ENCODE measurements around the gene PAPOLA.
A peak's percentile ranks its signal among the peaks of the same experiment; 100 is the strongest.

PAPOLA gene

GRCh38 chr14:96507723-96508122, 5.5 kb downstream of the PAPOLA start:
- H3K4me2 ChIP-seq (ENCODE audit: low read length), result no peak overlapping the region
- no peaks in the 10 kb centered on the region for H3K9me3 ChIP-seq (ENCODE audit: insufficient read depth, low read length)
- H3K27ac ChIP-seq (ENCODE audit: low read length), result no peak overlapping the region
- H3K79me2 ChIP-seq (ENCODE audit: low read length), result peaks cover 100% of the 10 kb centered on the region
- H4K20me1 ChIP-seq (ENCODE audit: insufficient read depth, low read length), result peaks cover 96% of the 10 kb centered on the region
- no peak for TF ChIP-seq CTCF (IDR thresholded peaks at IDR 0.05; ENCODE audit: low read depth, low read length)
- no peak for TF ChIP-seq EZH2phosphoT487 (IDR thresholded peaks at IDR 0.05; ENCODE audit: low read depth)
- no peak overlapping the region for H3K4me3 ChIP-seq (ENCODE audit: low read length)
- no peak overlapping the region for H2AFZ ChIP-seq (ENCODE audit: low read depth, low read length)
- no peak overlapping the region for H3K9ac ChIP-seq (ENCODE audit: low read length)
- no peaks in the 10 kb centered on the region for H3K27me3 ChIP-seq (ENCODE audit: low read depth, low read length)
- H3K4me1 ChIP-seq (ENCODE audit: low read length), result peaks cover 48% of the 10 kb centered on the region
- H3K36me3 ChIP-seq (replicated peaks; ENCODE audit: low read depth, low read length), result peaks cover 12% of the 10 kb centered on the region

GRCh38 chr14:96508900-96509299, 6.7 kb downstream of the PAPOLA start:
- no peak overlapping the region for H3K4me3 ChIP-seq (ENCODE audit: low read length)
- H3K27me3 ChIP-seq (ENCODE audit: low read depth, low read length), result no peaks in the 10 kb centered on the region
- peaks cover 97% of the 10 kb centered on the region for H4K20me1 ChIP-seq (ENCODE audit: insufficient read depth, low read length)
- no peak overlapping the region for H3K4me2 ChIP-seq (ENCODE audit: low read length)
- peaks cover 51% of the 10 kb centered on the region for H3K4me1 ChIP-seq (ENCODE audit: low read length)
- no peak overlapping the region for H3K27ac ChIP-seq (ENCODE audit: low read length)
- H3K9ac ChIP-seq (ENCODE audit: low read length), result no peak overlapping the region
- H2AFZ ChIP-seq (ENCODE audit: low read depth, low read length), result no peak overlapping the region
- TF ChIP-seq EZH2phosphoT487 (IDR thresholded peaks at IDR 0.05; ENCODE audit: low read depth), result no peak
- no peak for TF ChIP-seq CTCF (IDR thresholded peaks at IDR 0.05; ENCODE audit: low read depth, low read length)
- H3K36me3 ChIP-seq (replicated peaks; ENCODE audit: low read depth, low read length), result peaks cover 12% of the 10 kb centered on the region
- H3K9me3 ChIP-seq (ENCODE audit: insufficient read depth, low read length), result no peaks in the 10 kb centered on the region
- peaks cover 100% of the 10 kb centered on the region for H3K79me2 ChIP-seq (ENCODE audit: low read length)

GRCh38 chr14:96509457-96510090, 7.4 kb downstream of the PAPOLA start:
- peaks cover 97% of the 10 kb centered on the region for H4K20me1 ChIP-seq (ENCODE audit: insufficient read depth, low read length)
- peak overlapping the region; percentile 42 for H3K4me2 ChIP-seq (ENCODE audit: low read length)

GRCh38 chr14:96511146-96511545, 9.0 kb downstream of the PAPOLA start:
- Histone ChIP-seq H3K79me2 (ENCODE audit: low read length) (peaks cover 100% of the 10 kb centered on the region), H3K4me3 (ENCODE audit: low read length) (no peak overlapping the region), H3K4me2 (ENCODE audit: low read length) (no peak overlapping the region), H3K36me3 (replicated peaks; ENCODE audit: low read depth, low read length) (peaks cover 3% of the 10 kb centered on the region), H3K9me3 (ENCODE audit: insufficient read depth, low read length) (no peaks in the 10 kb centered on the region), H3K27me3 (ENCODE audit: low read depth, low read length) (no peaks in the 10 kb centered on the region), H3K27ac (ENCODE audit: low read length) (no peak overlapping the region), H3K9ac (ENCODE audit: low read length) (no peak overlapping the region), H2AFZ (ENCODE audit: low read depth, low read length) (no peak overlapping the region), H3K4me1 (ENCODE audit: low read length) (peaks cover 60% of the 10 kb centered on the region), H4K20me1 (ENCODE audit: insufficient read depth, low read length) (peaks cover 97% of the 10 kb centered on the region)
- TF ChIP-seq CTCF (IDR thresholded peaks at IDR 0.05; ENCODE audit: low read depth, low read length), result no peak
- TF ChIP-seq EZH2phosphoT487 (IDR thresholded peaks at IDR 0.05; ENCODE audit: low read depth), result no peak

More at GRCh38 chr14:96509457-96510090, 7.4 kb downstream of the PAPOLA start:
- Histone ChIP-seq H3K4me3 (ENCODE audit: low read length) (no peak overlapping the region), H3K27me3 (ENCODE audit: low read depth, low read length) (no peaks in the 10 kb centered on the region), H3K27ac (ENCODE audit: low read length) (no peak overlapping the region), H3K36me3 (replicated peaks; ENCODE audit: low read depth, low read length) (peaks cover 12% of the 10 kb centered on the region), H3K9me3 (ENCODE audit: insufficient read depth, low read length) (no peaks in the 10 kb centered on the region), H2AFZ (ENCODE audit: low read depth, low read length) (no peak overlapping the region), H3K4me1 (ENCODE audit: low read length) (peaks cover 54% of the 10 kb centered on the region), H3K9ac (ENCODE audit: low read length) (no peak overlapping the region), H3K79me2 (ENCODE audit: low read length) (peaks cover 100% of the 10 kb centered on the region)
- no peak for TF ChIP-seq CTCF (IDR thresholded peaks at IDR 0.05; ENCODE audit: low read depth, low read length)
- TF ChIP-seq EZH2phosphoT487 (IDR thresholded peaks at IDR 0.05; ENCODE audit: low read depth), result no peak
